AG10803 (cell line): Measurements from ENCODE around the gene PLA2G2C.

Source experiments
- DNase-seq: peaks from one replicate; pipeline ENCODE4 v3.0.0; 2010; ENCODE audit warnings: low read depth
- H3K4me3 ChIP-seq: 2 replicates; pipeline ENCODE4 v1.5.1; 2011; ENCODE audit warnings: mild to moderate bottlenecking, low read length, control low read depth
- CTCF ChIP-seq: conservative IDR thresholded peaks from 2 replicates; pipeline ENCODE4 v1.5.1; 2011; ENCODE audit warnings: mild to moderate bottlenecking, low read length, control low read depth, inconsistent platforms

PLA2G2C gene

GRCh38 chr1:20184481-20184900 lies 1.8 kb downstream of the PLA2G2C start:
- no peak for DNase-seq
- TF ChIP-seq CTCF, result no peak
- H3K4me3 ChIP-seq, result no peak overlapping the region

- TF ChIP-seq CTCF, result no peak
- no peak overlapping the region for H3K4me3 ChIP-seq
- no peak for DNase-seq
Observed at GRCh38 chr1:20183616-20184271, 2.6 kb downstream of the PLA2G2C start.

GRCh38 chr1:20183035-20183434 lies 3.3 kb downstream of the PLA2G2C start:
- no peak overlapping the region for H3K4me3 ChIP-seq
- no peak for DNase-seq
- TF ChIP-seq CTCF, result no peak

- TF ChIP-seq CTCF, result no peak
- no peak for DNase-seq
- H3K4me3 ChIP-seq, result no peak overlapping the region
Observed at GRCh38 chr1:20182415-20182814, 3.9 kb downstream of the PLA2G2C start.

- no peak for TF ChIP-seq CTCF
- no peak overlapping the region for H3K4me3 ChIP-seq
- DNase-seq, result no peak
Observed at GRCh38 chr1:20180844-20181207, 5.5 kb downstream of the PLA2G2C start.

- no peak for DNase-seq
- TF ChIP-seq CTCF, result no peak
- no peak overlapping the region for H3K4me3 ChIP-seq
Observed at GRCh38 chr1:20180129-20180843, 6.0 kb downstream of the PLA2G2C start.
